A673 (cell line): ENCODE data around the gene TIGAR. TPM values are rescaled to one million over a fixed set of nuclear protein-coding genes. Genes with fewer than 3 reads are reported as not detected.
A peak's percentile ranks its signal among the peaks of the same experiment; 100 is the strongest.

Source experiments
- BruUV-seq: library from RNA; stranded (reverse); fragments of 400-500 nt; replicated peaks from 2 replicates; lab custom pipeline; 2021; lab: Mats Ljungman, UMichigan
- CTCF ChIA-PET: fragments of 300-600 bp; sonication (Branson Sonifier 250); formaldehyde crosslinking; loops from one replicate; lab custom pipeline; 2022; ENCODE audit warnings: antibody characterized with exemption; lab: Charles Lee
- POLR2A ChIA-PET: fragments of 300-600 bp; sonication (Branson Sonifier 250); formaldehyde crosslinking; loops from one replicate; lab custom pipeline; 2022; ENCODE audit warnings: antibody characterized with exemption; ENCODE audit not compliant: low non-redundant PET; lab: Charles Lee
- DNase-seq: peaks from one replicate; pipeline ENCODE4 v3.0.0-alpha.2; 2015; ENCODE audit warnings: low spot score
- H3K27ac ChIP-seq: fragments of 200-600 bp; sonication (generic); 2 replicates; pipeline ENCODE4 v1.5.1; 2016; ENCODE audit warnings: mixed run types, low read depth, mild to moderate bottlenecking, mixed read lengths, antibody characterized with exemption, low read length; ENCODE audit not compliant: poor library complexity, severe bottlenecking
- H3K27me3 ChIP-seq: fragments of 200-600 bp; sonication (generic); replicated peaks from 2 replicates; pipeline ENCODE4 v1.6.1; 2017; ENCODE audit warnings: mixed run types, low read depth, mild to moderate bottlenecking, mixed read lengths, antibody characterized with exemption, low read length; ENCODE audit not compliant: insufficient read depth, poor library complexity
- H3K36me3 ChIP-seq: fragments of 200-600 bp; sonication (generic); 2 replicates; pipeline ENCODE4 v1.6.1; 2016; ENCODE audit warnings: mixed run types, mild to moderate bottlenecking, mixed read lengths, antibody characterized with exemption, low read length; ENCODE audit not compliant: insufficient read depth, poor library complexity, severe bottlenecking
- H3K4me1 ChIP-seq: fragments of 200-600 bp; sonication (generic); 2 replicates; pipeline ENCODE4 v1.6.1; 2017; ENCODE audit warnings: mixed run types, mild to moderate bottlenecking, mixed read lengths, antibody characterized with exemption, low read length; ENCODE audit not compliant: insufficient read depth, poor library complexity, severe bottlenecking
- H3K4me3 ChIP-seq: fragments of 200-600 bp; sonication (generic); 2 replicates; pipeline ENCODE4 v1.5.1; 2016; ENCODE audit warnings: low read depth, mixed run types, mild to moderate bottlenecking, mixed read lengths, low read length; ENCODE audit not compliant: poor library complexity, severe bottlenecking
- H3K9me3 ChIP-seq: fragments of 200-600 bp; sonication (generic); 2 replicates; pipeline ENCODE4 v1.6.1; 2016; ENCODE audit warnings: mixed run types, low read depth, mild to moderate bottlenecking, mixed read lengths, antibody characterized with exemption, low read length; ENCODE audit not compliant: poor library complexity, severe bottlenecking
- EZH2 ChIP-seq: fragments of 200-600 bp; sonication (generic); IDR thresholded peaks from 2 replicates; pipeline ENCODE4 v1.6.1; 2017; ENCODE audit warnings: borderline replicate concordance, low read depth, mild to moderate bottlenecking, mixed read lengths, antibody characterized with exemption, low read length; ENCODE audit not compliant: poor library complexity, severe bottlenecking
- intact Hi-C: fragments of 100-400 bp; cut with micrococcal nuclease; formaldehyde crosslinking; loops from one replicate; pipeline ENCODE4 v1.10.0; 2022; ENCODE audit not compliant: unreplicated experiment
- total RNA-seq: library from RNA; stranded (reverse); gene quantifications from 2 replicates; pipeline ENCODE4 v1.2.3, GENCODE V29; 2021
- TF ChIP-seq, protein P1 (sequence below): fragments of 300-800, 200-600 bp; sonication (generic); conservative IDR thresholded peaks from 2 replicates; pipeline ENCODE4 v1.5.1; 2017; ENCODE audit warnings: low read depth, mild to moderate bottlenecking, antibody characterized with exemption, low read length, moderate library complexity, mixed read lengths

TIGAR gene
- total RNA-seq, 1 experiment from 2014 or later: 15.5 TPM

DNA sequence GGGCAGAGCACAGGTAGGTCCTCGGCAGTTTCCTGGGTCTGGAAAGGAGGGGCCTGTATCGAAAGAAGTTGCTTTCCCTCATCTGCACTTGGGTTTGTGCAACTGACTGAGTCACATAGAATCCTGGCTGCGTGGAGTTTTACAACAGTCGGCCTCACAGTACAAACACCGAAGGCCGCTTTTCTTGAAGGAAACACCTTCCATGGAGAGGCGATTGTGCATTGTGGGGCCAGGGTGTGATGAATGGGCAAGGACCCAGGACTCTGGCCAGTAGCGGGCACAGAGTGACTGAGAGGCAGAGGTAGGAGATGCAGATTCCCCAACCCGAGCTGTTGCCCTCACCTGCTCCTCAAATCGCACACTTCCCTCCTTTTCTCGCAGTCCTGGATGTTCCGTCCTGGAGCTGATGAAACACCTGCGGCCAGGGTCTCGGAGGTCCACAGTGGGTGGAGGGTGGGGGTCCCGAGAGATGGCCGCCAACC lies 39.8 kb upstream of the TIGAR start:
- TF ChIP-seq, protein P1, sequence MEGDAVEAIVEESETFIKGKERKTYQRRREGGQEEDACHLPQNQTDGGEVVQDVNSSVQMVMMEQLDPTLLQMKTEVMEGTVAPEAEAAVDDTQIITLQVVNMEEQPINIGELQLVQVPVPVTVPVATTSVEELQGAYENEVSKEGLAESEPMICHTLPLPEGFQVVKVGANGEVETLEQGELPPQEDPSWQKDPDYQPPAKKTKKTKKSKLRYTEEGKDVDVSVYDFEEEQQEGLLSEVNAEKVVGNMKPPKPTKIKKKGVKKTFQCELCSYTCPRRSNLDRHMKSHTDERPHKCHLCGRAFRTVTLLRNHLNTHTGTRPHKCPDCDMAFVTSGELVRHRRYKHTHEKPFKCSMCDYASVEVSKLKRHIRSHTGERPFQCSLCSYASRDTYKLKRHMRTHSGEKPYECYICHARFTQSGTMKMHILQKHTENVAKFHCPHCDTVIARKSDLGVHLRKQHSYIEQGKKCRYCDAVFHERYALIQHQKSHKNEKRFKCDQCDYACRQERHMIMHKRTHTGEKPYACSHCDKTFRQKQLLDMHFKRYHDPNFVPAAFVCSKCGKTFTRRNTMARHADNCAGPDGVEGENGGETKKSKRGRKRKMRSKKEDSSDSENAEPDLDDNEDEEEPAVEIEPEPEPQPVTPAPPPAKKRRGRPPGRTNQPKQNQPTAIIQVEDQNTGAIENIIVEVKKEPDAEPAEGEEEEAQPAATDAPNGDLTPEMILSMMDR: no peak
- no peak for TF ChIP-seq EZH2
- no peaks in the 10 kb centered on the region for H3K36me3 ChIP-seq
- no TSS peak for BruUV-seq
- ChIA-PET CTCF (no interaction called here), POLR2A (no interaction called here)
- H3K4me3 ChIP-seq: no peak overlapping the region
- intact Hi-C loops: no loop called here
- H3K27ac ChIP-seq: no peak overlapping the region
- no peaks in the 10 kb centered on the region for H3K9me3 ChIP-seq
- no peak for DNase-seq
- no peaks in the 10 kb centered on the region for H3K4me1 ChIP-seq
- H3K27me3 ChIP-seq: peaks cover 14% of the 10 kb centered on the region

DNA sequence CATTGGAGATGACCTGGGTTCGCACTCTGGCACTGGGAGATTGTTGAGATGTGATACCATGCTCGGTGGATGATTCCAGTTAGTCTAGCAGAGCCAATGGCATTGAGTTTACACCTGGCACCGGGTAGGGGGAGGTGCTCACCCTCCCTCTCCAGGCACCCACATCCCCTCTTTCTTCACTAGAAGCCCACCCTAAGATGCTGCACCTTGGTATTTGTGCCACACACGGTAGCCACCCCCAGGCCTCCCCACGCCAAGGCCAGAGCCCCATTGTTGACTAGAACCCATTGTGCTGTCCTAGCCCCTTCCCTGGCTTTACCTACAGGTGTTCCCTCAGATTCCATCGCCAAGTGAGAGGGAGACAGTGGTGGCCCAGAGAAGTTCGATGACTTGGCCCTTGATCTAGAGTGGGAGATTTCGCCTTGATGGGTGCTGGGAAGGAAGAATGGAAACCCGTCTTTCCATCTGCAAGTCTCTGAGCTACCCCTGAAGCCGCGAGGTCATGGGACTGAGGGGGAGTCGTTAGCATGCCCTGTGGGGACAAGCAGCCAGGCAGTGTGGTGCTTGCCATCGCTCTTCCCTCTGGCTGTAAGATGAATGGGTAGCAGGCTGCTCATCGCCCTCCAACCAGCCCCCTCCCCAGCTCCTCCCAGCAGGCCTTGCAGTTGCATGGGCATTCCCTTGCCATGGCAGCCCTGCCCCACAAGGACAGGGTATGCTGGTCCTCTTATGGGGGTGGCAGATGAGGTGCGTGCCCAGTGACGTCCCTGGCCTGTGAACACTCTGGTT lies 38.7 kb upstream of the TIGAR start:
- POLR2A ChIA-PET: no interaction called here
- no TSS peak for BruUV-seq
- Histone ChIP-seq H3K4me1 (no peaks in the 10 kb centered on the region), H3K27me3 (peaks cover 7% of the 10 kb centered on the region), H3K27ac (no peak overlapping the region), H3K9me3 (no peaks in the 10 kb centered on the region), H3K36me3 (no peaks in the 10 kb centered on the region), H3K4me3 (no peak overlapping the region)
- no peak for TF ChIP-seq EZH2
- TF ChIP-seq, protein P1: no peak
- CTCF ChIA-PET: no interaction called here
- intact Hi-C loops: no loop called here
- no peak for DNase-seq

DNA sequence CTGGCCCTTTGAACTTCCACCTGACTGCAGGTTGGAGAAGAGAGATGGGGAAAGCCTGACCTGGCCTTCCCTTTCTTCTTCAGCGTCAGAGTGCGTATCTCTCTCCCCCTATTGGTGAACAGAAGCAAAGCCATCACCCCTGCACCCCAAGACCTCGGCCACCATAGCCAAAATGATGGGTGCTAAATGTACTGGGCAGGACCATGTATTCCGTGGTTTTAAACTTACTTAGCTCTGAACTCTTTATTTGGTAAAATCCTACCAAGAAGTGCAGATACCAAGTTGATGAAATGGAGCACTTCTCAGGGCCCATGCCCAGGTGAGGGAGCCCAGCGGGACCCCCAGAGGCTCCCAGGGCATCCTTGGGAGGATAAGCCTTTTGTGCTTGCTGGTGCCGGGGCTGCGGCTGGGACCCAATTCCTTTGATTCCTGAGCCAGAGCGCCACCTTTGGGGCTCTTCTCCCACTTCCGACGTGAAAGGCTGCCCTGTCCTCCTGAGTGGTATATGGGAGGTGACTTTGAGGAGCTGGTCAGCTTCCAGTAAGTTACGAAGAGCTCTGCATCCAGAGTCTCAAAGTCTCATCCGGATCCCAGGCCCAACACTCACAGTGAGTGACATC lies 38.0 kb upstream of the TIGAR start:
- no peak overlapping the region for H3K4me3 ChIP-seq
- intact Hi-C loops: no loop called here
- peaks cover 7% of the 10 kb centered on the region for H3K27me3 ChIP-seq
- TF ChIP-seq EZH2: no peak
- TF ChIP-seq, protein P1: 0 out of 2 replicates have a peak, but pooled peaks have one; percentile 6
- H3K9me3 ChIP-seq: no peaks in the 10 kb centered on the region
- ChIA-PET POLR2A (no interaction called here), CTCF (no interaction called here)
- BruUV-seq: no TSS peak
- no peaks in the 10 kb centered on the region for H3K36me3 ChIP-seq
- H3K4me1 ChIP-seq: no peaks in the 10 kb centered on the region
- no peak overlapping the region for H3K27ac ChIP-seq
- no peak for DNase-seq
